K562 (cell line): Measurements from ENCODE around the gene FZD1.

ENCODE experiments used
- BCL6 ChIP-seq: fragments of 250-450 bp; sonication (Bioruptor Pico); IDR thresholded peaks from 2 replicates; pipeline ENCODE4 v1.4.0; 2020
- BRCA1 ChIP-seq, 2 experiments: fragments of 450-650 bp in 1 of 2; sonication (generic) in 1 of 2; formaldehyde crosslinking in 1 of 2; IDR thresholded peaks; 2 replicates each; pipeline versions ENCODE4 v1.5.0 to v1.6.1; 2017 to 2020; ENCODE audit warnings: mild to moderate bottlenecking in 1 of 2, missing genetic modification reagents in 1 of 2
- EZH2 ChIP-seq: IDR thresholded peaks from 2 replicates; pipeline ENCODE4 v1.6.1; 2012; ENCODE audit warnings: low read depth, mild to moderate bottlenecking, inconsistent platforms, low read length, borderline replicate concordance
- GABPB2 ChIP-seq: fragments of 250-450 bp; sonication (Bioruptor Pico); conservative IDR thresholded peaks from 2 replicates; pipeline ENCODE4 v1.5.1; 2021; ENCODE audit warnings: mild to moderate bottlenecking
- HDGF ChIP-seq: fragments of 450-650 bp; IDR thresholded peaks from 2 replicates; pipeline ENCODE4 v1.6.1; 2016
- KLF16 ChIP-seq: IDR thresholded peaks from 2 replicates; pipeline ENCODE4 v1.6.1; 2016; ENCODE audit warnings: antibody characterized with exemption
- NFIC ChIP-seq: fragments of 450-650 bp; IDR thresholded peaks from 2 replicates; pipeline ENCODE4 v1.6.1; 2017; ENCODE audit warnings: mild to moderate bottlenecking, inconsistent platforms
- NFRKB ChIP-seq: fragments of 450-650 bp; IDR thresholded peaks from 2 replicates; pipeline ENCODE4 v1.6.1; 2016; ENCODE audit warnings: low read depth
- NONO ChIP-seq, 2 experiments: fragments of 200-400 bp in 1 of 2; fragments of 450-650 bp in 1 of 2; formaldehyde crosslinking in 1 of 2; IDR thresholded peaks; 2 replicates each; pipeline ENCODE4 v1.6.1; 2017; ENCODE audit warnings: low read depth in 2 of 2, mild to moderate bottlenecking in 2 of 2, moderate library complexity in 2 of 2, low read length in 1 of 2
- POLR2A ChIP-seq: fragments of 450-650 bp; conservative IDR thresholded peaks from 2 replicates; pipeline ENCODE4 v1.6.1; 2016
- TSHZ1 ChIP-seq: fragments of 250-450 bp; sonication (Bioruptor Pico); IDR thresholded peaks from 2 replicates; pipeline ENCODE4 v1.4.0; 2020; ENCODE audit warnings: mild to moderate bottlenecking, moderate library complexity
- YY1 ChIP-seq, 3 experiments: IDR thresholded peaks; 2 replicates each; pipeline ENCODE4 v1.6.1; 2011; ENCODE audit warnings: low read length in 2 of 3, mild to moderate bottlenecking in 2 of 3, moderate library complexity in 2 of 3, borderline replicate concordance in 1 of 3, control low read depth in 1 of 3, low read depth in 1 of 3; ENCODE audit not compliant: insufficient read depth in 3 of 3, insufficient replicate concordance in 2 of 3, control insufficient read depth in 1 of 3, insufficient read length in 1 of 3; ENCODE audit errors: extremely low read depth in 1 of 3
- TF ChIP-seq, protein P1 (sequence below), 3 experiments: IDR thresholded peaks in 2 of 3; conservative IDR thresholded peaks in 1 of 3; 2 replicates each; pipeline ENCODE4 v1.5.1; 2011 to 2012; ENCODE audit warnings: low read length in 3 of 3, mild to moderate bottlenecking in 3 of 3, control low read depth in 2 of 3, improper control_type of control experiment in 1 of 3, inconsistent platforms in 1 of 3, low read depth in 1 of 3, mixed read lengths in 1 of 3, moderate library complexity in 1 of 3; ENCODE audit not compliant: insufficient read depth in 2 of 3

GRCh38 chr7:91293136-91293535 is 28.9 kb downstream of the FZD1 start:
- TF ChIP-seq KLF16 = no peak
- TF ChIP-seq YY1 (IDR thresholded peaks at IDR 0.05; ENCODE audit: borderline replicate concordance in 1 of 3, control insufficient read depth in 1 of 3, extremely low read depth in 1 of 3, insufficient read depth in 3 of 3, insufficient read length in 1 of 3, insufficient replicate concordance in 2 of 3, low read depth in 1 of 3, low read length in 2 of 3) = no peak
- no peak for TF ChIP-seq NFRKB
- no peak for TF ChIP-seq POLR2A
- TF ChIP-seq NFIC = no peak
- TF ChIP-seq BRCA1 (IDR thresholded peaks at IDR 0.05) = no peak
- no peak for TF ChIP-seq BRCA1 (CRISPR knock-in tag; IDR thresholded peaks at IDR 0.05)
- no peak for TF ChIP-seq NONO (IDR thresholded peaks at IDR 0.05; ENCODE audit: low read depth in 2 of 2, low read length in 1 of 2)
- TF ChIP-seq, protein P1, sequence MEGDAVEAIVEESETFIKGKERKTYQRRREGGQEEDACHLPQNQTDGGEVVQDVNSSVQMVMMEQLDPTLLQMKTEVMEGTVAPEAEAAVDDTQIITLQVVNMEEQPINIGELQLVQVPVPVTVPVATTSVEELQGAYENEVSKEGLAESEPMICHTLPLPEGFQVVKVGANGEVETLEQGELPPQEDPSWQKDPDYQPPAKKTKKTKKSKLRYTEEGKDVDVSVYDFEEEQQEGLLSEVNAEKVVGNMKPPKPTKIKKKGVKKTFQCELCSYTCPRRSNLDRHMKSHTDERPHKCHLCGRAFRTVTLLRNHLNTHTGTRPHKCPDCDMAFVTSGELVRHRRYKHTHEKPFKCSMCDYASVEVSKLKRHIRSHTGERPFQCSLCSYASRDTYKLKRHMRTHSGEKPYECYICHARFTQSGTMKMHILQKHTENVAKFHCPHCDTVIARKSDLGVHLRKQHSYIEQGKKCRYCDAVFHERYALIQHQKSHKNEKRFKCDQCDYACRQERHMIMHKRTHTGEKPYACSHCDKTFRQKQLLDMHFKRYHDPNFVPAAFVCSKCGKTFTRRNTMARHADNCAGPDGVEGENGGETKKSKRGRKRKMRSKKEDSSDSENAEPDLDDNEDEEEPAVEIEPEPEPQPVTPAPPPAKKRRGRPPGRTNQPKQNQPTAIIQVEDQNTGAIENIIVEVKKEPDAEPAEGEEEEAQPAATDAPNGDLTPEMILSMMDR (IDR thresholded peaks at IDR 0.05 in 2 of 3, conservative IDR thresholded peaks at IDR 0.05 in 1 of 3; ENCODE audit: insufficient read depth in 2 of 3, low read depth in 1 of 3, low read length in 3 of 3) = no peak
- no peak for TF ChIP-seq BCL6 (CRISPR knock-in tag)
- TF ChIP-seq HDGF = no peak
- TF ChIP-seq TSHZ1 (CRISPR knock-in tag) = no peak
- no peak for TF ChIP-seq GABPB2
- TF ChIP-seq EZH2 = no peak
